Occipital lobe (tissue), 2 donors: Measurements from ENCODE around the gene SLC9A6. TPM values are rescaled to one million over a fixed set of nuclear protein-coding genes. Genes with fewer than 3 reads are reported as not detected.
"Not testable (repeated sequence)": the region's sequence is repeated elsewhere in the genome, so short reads cannot be mapped to it uniquely, and the experiment has no call there.

ENCODE experiments used
- DNase-seq: peaks from one replicate; lab custom pipeline; 2025; lab: John Stamatoyannopoulos, UW
- total RNA-seq: library from RNA; depleted of rRNA; stranded (reverse); fragments of >200 nt; gene quantifications from one replicate; pipeline ENCODE4 v1.2.3, GENCODE V29; 2014

The SLC9A6 gene
- total RNA-seq, 1 donor from 2014 or later, result 140 TPM

- DNase-seq, result no peak
Measured at GRCh38 chrX:136029766-136030165, 44.5 kb downstream of the SLC9A6 start.

DNA sequence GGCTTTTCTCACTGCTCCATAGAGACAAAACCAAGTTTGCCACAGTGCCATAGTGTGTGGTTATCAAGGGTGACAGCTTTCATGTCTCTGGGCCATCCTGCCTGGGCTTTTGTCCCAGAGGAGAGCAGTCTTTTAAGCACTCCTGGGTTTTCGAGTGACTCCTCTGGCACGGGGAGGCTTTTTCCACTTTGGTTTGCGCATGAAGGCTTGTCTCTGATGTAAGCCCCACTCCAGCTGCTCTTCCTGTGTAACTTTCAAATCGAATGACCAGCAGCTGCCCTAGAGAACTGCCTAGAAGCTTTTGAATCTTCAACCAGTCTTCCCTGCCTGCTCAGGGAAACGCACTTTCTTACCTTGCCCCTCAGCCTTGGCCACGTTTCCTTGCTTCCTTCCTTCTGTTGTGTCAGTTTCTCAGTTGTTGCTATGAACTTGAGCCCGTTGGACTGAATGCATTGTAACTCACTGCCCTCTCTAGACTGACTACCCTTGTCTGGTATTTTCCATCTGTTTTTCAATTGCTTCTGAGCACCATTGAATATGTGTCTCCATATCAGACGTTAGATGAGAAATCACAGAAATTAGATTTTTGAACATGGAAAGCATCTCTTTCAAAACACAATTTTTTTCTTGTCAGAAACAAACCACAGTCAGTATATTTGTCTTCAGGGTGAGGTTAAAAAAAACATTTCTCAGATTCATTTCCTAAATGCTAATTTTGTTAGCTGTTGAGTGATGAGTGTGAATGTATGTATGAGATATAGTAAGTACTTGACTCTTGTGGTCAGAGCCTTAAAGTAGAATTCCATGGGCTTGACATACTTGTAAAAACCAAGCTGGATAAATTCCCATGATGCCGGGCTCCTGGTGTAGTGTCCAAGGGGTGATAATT is 45.3 kb downstream of the SLC9A6 start:
- DNase-seq, result no peak

- DNase-seq, result no peak
Measured at GRCh38 chrX:136031626-136032025, 46.4 kb downstream of the SLC9A6 start.

- DNase-seq, result no peak
Measured at GRCh38 chrX:136032370-136032769, 47.1 kb downstream of the SLC9A6 start.

- no peak for DNase-seq
Measured at GRCh38 chrX:136034668-136035067, 49.4 kb downstream of the SLC9A6 start.

DNA sequence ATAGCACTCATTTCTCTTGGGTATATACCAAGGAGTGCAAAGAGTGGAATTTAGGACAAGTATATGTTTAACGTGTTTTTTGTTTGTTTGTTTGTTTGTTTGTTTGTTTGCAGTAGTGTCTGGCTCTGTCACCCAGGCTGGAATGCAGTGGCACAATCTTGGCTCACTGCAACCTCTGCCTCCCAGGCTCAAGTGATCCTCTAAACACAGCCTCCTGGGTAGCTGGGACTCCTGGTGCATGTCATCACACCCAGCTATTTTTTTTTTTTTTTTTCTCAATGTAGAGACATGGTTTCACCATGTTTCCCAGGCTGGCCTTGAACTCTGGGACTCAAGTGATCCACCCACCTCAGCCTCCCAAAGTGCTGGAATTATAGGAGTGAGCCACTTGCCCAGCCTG is 50.4 kb downstream of the SLC9A6 start:
- no peak for DNase-seq

DNA sequence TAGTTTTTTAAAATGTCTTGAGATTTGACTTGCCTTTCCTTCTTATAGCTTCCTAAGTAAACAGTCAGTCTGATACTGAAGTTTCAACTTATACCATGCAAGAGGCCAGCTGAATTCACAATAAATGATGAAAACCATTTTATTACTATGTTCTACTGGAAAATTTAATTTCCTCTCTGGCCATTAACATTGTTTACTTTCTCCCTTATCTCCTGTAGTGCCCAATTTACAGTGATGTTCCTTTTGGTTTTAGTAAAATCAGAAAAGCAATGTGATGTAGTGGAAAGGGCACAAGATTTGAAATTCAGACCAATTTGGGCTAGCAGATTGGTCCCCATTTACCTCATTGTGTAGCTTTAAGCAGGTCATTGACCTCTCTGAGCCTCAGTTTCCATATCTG is 54.2 kb downstream of the SLC9A6 start:
- no peak for DNase-seq

DNA sequence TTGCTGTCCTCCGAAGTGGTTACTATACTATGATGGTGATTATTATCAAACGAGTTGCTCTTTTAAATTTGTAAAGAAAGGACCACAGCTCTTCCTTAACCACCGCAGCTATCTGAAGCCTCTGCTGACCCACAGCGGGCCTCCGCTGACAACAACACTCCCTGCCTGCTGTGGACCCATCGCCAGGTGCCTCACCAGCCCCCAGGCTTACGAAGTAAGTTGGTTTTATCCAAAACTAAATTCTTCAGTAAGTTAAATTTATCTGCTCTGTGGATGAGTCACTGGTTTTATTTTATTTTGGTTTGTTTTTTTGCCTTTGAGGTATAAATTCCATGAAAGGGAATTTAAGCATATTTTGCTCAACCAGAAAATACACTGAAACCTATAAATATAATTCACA is 54.7 kb downstream of the SLC9A6 start:
- DNase-seq, result no peak

DNA sequence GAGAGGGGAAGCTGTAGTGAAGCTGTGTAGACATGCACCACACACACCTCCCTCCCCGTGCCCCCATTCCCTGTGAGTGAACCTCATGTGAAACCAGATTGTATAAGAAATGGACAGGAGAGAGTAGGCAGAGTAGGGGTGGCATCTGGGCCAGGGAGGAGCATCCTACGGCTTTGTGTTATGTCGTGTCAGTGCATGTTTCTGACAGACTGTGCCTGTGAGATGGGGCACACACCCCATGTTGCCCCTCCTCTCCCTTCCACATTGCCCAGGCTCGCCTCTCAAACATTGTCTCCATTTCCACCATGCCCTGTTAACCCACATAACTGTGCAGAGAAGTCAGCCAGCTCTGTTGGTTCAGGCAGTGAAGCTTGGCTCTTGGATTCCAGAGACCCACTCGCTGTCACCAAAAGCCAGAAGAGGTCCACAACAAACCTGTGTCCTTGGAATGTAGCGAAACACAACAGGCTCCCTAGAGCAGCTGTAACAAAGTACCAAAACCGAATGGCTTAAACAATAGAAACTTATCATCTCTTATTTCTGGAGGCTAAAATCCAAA is 56.1 kb downstream of the SLC9A6 start:
- no peak for DNase-seq

DNA sequence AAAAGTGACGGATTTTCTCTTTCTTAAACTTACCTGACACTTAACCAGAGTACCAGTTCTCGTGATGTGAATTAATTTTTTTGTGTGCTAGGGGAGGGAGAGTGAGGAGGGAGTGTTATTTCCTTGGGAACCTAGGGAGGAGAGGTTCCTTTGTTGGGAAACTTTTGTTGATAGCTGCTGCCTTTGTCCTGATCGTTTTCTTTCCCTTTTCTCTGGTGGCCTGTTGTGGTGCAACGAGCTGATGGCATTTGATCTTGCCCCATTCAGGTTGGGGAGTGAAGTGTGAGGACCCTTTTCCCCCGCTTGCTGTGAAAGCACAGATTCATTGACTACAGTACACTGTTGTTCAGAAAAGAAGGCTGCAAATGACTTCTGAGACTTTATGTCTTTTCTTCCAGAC is 59.8 kb downstream of the SLC9A6 start:
- DNase-seq, result no peak

DNA sequence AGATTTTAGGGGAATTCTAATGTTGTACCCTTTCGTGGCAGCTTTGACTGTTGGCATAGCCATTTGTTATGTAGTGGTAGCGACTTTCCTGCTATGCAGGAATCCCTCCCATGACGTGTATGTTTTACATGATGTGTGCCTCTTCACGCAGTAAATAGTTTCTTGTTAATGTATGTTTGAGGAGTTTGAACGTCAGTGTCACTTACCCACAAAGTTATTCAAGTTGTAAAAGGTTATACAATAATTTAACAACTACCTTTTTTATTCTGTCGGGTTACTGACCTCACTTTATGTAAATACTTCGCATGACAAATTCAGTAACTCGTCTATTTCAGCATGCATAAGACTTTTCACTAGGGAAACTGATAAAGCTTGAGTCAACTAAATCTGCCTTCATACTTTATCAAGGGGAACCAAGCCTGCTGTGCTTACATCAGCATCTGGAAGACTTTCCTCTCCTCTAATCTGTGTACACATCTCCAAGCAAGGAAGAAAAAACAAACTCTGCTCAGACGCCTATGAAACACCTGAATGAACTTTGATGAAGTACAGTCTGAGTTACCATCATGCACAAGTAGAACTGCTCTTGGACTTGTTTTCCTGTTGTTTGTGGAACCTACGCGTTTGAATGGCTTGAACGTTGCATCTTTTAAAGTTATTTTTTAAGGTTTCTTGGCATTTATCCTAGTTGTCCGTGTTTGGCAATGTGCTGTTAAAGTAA is 61.2 kb downstream of the SLC9A6 start:
- no peak for DNase-seq

DNA sequence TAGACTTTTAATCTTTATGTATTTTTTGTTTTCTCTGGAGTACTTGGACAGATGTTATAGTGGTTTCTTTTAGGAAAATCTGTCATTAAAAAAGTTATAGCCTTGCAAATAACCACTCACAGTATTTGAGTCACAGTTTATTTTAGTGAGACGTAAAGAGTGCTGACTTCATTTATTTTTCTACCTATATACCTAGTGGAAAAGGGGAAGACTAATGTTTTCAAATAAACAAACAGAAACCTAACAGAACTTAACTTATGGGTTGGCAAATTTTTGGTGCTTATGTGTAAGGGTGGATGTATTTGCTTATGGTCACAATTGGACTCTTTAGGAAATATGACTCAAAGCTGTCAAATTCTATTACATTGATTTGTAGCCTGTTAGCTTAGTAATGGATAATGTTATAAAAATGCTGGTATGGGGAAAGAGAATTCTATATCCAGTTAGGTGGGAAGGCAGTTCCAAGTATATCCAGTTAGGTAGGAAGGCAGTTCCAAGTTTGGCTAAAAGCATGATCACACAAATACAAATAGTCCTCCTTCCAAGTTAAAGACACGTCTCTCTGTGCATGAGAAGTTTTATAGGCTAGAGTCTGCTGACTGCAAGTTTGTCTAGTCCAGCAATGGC is 61.9 kb downstream of the SLC9A6 start:
- DNase-seq, result no peak

GRCh38 chrX:136047969-136048368 is 62.7 kb downstream of the SLC9A6 start:
- no peak for DNase-seq

- no peak for DNase-seq
Measured at GRCh38 chrX:136048446-136048845, 63.2 kb downstream of the SLC9A6 start.

DNA sequence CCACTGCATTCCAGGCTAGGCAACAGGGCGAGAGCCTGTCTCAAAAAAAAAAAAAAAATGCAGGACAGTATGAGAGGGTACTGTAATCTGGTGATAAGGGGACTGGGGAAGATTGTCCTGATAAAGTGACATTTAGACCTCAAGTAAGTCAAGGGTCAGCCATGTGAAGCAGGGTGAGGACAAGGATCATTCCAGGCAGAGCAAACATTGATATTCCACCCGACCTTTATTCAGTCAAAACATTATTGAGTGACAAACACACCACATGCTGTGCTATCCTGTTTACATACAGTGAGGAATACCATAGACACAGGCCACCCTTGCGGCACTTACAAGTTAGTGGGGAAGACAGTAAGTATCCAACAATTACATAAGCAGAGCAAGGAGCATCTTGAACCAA is 64.4 kb downstream of the SLC9A6 start:
- no peak for DNase-seq

DNA sequence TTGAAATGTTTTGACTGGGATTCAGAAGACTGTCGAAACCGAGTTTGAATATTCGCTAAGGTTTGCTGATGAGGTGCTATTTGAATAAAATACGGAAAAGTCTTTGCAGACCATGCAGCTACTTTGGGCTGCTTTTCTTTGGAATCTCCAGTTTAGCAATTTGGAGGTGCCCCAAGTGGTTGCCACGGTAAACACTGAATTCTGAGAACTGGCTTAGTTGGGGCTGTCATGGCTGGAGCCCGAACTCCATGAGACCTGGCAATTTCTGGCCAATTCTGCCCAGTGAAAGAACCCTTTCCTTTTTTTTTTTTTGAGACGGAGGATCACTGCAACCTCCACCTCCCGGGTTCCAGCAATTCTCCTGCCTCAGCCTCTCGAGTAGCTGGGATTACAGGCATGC is 65.6 kb downstream of the SLC9A6 start:
- DNase-seq, result not testable (repeated sequence)

GRCh38 chrX:136051611-136052010 is 66.4 kb downstream of the SLC9A6 start:
- DNase-seq, result no peak

- DNase-seq, result no peak
Measured at GRCh38 chrX:136055651-136056221, 70.5 kb downstream of the SLC9A6 start.

DNA sequence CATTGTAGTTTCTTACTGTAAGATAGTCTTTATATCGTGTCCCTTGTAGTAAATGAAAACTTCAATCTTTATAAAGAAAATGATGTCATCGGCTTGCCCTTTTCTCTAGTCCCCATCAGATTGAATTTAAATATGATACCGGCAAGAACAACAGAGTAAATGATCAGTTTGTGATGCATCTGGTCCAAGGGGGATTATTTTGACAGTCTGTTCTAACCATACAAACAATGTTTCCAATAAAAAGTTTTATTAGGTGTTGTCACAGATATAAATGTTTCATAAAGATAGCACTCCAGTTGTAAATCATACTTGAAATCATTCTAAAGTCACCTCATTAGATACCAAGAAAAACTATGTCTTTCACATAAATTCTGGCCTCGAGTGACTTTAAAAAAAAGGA is 72.3 kb downstream of the SLC9A6 start:
- DNase-seq, result no peak

GRCh38 chrX:136059350-136059749 is 74.1 kb downstream of the SLC9A6 start:
- no peak for DNase-seq

GRCh38 chrX:136061286-136061685 is 76.1 kb downstream of the SLC9A6 start:
- no peak for DNase-seq

- no peak for DNase-seq
Measured at GRCh38 chrX:136061696-136062095, 76.5 kb downstream of the SLC9A6 start.
